OCI-LY3 (cell line): ENCODE measurements around the gene MAMDC2.

Experiments
- EZH2phosphoT487 ChIP-seq: fragments of 200-600 bp; shearing (Covaris generic); IDR thresholded peaks from 2 replicates; pipeline ENCODE4 v1.6.1; 2018; ENCODE audit warnings: antibody characterized with exemption, mixed run types, low read depth
- TF ChIP-seq, protein P1 (sequence below): fragments of 200-600, 300-600 bp; sonication (generic); IDR thresholded peaks from 2 replicates; pipeline ENCODE4 v1.5.1; 2014; ENCODE audit warnings: antibody characterized with exemption, low read length, low read depth

DNA sequence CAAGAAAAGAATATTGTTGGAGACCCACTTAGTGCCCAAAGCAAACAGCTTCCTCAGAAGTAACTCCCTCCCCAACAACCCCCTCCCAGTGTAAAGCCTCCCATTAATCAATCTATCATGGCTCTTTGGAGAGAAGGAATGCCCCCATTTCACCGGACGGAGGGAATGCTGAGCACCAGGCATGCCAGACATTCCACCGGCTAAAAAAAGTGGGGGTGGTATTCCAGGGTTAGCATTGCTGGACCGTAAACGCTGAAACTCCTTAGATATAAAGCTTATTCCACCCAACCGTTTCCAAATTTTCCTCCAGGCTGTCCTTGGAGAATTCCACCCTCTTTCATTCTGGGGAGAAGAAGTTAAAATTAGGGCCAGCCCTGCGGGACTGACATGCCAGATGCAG is 363 bp upstream of the MAMDC2 start:
- TF ChIP-seq, protein P1, sequence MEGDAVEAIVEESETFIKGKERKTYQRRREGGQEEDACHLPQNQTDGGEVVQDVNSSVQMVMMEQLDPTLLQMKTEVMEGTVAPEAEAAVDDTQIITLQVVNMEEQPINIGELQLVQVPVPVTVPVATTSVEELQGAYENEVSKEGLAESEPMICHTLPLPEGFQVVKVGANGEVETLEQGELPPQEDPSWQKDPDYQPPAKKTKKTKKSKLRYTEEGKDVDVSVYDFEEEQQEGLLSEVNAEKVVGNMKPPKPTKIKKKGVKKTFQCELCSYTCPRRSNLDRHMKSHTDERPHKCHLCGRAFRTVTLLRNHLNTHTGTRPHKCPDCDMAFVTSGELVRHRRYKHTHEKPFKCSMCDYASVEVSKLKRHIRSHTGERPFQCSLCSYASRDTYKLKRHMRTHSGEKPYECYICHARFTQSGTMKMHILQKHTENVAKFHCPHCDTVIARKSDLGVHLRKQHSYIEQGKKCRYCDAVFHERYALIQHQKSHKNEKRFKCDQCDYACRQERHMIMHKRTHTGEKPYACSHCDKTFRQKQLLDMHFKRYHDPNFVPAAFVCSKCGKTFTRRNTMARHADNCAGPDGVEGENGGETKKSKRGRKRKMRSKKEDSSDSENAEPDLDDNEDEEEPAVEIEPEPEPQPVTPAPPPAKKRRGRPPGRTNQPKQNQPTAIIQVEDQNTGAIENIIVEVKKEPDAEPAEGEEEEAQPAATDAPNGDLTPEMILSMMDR, result no peak
- TF ChIP-seq EZH2phosphoT487, result no peak
